CD4-positive, alpha-beta T cell treated with Interferon alpha-2 for 1 hour (primary cell): ENCODE measurements around the gene STARD8.
A peak's percentile ranks its signal among the peaks of the same experiment; 100 is the strongest.
"Not testable (repeated sequence)": the region's sequence is repeated elsewhere in the genome, so short reads cannot be mapped to it uniquely, and the experiment has no call there.

Source experiments
- DNase-seq, 2 donors: peaks; one replicate each; pipeline ENCODE4 v3.0.0-alpha.2; 2020 to 2022

STARD8 gene

DNA sequence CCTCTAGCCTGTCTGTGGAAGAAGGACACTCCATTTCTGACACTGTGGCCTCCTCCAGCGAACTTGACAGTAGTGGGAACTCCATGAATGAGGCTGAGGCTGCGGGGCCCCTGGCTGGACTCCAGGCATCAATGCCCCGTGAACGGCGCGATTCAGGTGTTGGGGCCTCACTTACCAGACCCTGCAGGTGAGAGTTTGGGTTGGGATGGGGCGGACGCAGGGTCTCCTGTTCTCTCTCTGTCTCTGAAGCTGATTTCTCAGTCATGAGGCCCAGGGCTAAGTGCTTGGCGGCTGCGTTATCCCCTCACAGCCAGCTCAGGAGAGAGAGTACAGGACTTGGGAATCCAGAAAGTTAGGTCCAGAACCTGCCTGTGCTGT lies 71.0 kb downstream of the STARD8 start:
- no peak for DNase-seq

DNA sequence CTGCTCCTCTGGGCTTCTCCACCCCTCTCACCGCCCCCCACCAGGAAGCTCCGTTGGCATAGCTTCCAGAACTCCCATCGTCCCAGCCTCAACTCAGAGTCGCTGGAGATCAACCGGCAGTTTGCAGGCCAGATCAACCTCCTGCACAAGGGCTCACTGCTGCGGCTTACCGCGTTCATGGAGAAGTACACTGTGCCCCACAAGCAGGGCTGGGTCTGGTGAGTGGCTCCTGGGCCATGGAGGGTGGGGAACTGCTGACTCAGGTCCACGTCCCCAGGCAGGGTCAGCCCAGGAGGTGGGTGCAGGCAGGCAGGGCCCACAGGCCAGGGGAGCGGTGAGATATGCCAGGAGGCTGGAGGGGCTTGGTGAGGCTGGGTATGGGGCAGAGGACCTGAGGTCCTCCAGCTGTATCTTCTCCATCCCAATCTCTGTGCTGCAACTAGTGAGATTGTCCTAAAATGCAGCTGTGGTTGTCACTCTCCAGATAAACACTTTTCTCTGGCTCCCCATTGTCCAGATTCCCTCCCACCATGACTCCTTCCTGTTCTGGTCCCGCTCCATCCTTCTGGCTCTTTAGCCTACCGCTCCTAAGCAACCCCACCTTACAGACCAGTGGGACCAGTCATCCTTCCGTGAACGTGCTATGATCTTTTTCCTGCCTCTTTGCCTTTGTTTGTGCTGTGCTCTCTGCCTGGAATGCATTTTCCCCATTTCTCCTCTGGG lies 71.9 kb downstream of the STARD8 start:
- DNase-seq, result no peak

DNA sequence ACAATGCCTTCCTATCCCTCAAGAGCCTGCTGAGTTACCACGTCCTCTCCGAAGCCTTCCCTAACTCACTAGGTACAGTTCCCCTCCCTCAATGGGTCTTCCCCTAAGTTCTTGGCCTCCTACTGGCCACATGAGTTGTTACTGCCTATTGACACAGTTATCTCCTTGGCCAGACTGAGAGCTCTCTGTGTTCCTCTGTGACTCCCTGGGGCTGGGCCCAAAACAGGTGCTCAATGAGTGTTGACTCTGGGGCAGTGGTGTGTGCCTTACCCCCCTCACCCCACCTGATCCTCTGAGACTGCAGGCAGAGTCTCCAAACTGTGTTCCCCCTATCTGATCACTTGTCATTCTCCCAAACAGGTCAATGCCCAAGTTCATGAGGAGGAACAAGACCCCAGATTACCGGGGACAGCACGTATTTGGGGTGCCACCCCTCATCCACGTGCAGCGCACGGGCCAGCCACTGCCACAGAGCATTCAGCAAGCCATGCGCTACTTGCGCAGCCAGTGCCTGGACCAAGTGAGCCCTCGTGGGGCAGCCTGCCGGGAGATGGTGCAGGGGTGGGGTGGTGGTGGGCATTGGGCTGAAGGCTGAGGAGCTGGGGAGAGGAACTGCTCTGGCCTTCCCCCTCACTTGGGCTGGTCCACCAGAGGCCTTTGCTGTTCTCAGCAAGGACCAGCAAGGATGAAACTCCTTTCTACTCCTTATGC lies 72.6 kb downstream of the STARD8 start:
- DNase-seq, result no peak

DNA sequence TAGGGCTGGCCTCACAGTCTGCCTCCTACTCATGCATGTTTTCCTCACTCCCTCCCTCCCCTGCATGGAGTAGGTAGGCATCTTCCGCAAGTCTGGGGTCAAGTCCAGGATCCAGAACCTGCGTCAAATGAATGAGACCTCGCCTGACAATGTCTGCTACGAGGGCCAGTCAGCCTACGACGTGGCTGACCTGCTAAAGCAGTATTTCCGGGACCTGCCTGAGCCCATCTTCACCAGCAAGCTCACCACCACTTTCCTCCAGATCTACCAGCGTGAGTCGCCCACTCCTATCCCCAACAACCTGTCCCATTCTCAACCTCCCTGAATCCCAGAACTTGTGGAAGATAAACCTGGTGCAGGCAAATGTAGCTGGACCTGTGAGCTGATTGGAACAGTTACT lies 73.4 kb downstream of the STARD8 start:
- no peak for DNase-seq

DNA sequence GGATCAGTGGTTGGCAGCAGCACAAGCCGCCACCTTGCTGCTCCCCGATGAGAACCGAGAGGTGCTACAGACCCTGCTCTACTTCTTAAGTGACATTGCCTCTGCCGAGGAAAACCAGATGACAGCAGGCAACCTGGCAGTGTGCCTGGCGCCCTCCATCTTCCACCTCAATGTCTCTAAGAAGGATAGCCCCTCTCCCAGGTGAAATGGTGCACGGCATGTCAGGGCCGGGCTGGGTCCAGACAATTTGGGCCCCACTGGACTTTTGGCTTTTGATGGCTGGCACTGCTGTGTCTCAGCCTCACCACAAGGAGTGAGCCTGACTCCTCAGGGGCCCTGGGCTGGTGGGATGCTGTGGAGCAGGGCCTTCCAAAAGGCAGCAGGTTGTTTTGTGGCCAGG lies 74.1 kb downstream of the STARD8 start:
- DNase-seq, result no peak

DNA sequence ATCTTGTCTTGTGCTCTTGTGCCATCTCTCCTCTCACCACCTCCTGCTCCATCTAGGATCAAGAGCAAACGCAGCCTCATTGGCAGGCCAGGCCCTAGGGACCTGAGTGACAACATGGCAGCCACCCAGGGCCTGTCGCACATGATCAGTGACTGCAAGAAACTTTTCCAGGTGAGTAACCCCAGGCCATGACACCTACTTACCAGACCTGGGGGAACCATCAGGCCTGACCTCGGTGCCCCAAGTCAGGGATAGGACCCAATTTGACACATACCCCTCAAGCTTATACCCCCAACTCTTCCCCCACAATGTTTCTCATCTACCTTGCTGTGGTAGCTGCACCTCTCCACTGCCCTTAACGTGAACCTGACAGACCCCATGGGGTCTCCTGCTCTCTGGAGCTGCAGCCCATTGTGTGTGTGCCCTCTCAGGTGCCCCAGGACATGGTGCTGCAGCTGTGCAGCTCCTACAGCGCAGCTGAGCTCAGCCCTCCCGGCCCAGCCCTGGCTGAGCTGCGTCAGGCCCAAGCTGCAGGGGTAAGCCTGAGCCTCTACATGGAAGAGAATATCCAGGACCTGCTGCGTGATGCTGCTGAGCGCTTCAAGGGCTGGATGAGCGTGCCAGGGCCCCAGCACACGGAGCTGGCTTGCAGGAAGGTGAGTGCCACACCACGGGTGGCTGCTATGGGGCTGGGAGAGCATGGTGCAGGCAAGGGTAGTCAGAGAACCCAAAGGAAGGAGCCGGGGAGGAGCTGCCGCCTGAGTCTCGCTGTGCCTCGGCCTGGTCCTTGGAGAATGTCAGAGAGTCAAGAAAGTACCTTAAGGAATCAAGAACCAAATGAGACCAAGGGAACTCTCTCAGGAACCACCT lies 74.8 kb downstream of the STARD8 start:
- DNase-seq, result no peak

DNA sequence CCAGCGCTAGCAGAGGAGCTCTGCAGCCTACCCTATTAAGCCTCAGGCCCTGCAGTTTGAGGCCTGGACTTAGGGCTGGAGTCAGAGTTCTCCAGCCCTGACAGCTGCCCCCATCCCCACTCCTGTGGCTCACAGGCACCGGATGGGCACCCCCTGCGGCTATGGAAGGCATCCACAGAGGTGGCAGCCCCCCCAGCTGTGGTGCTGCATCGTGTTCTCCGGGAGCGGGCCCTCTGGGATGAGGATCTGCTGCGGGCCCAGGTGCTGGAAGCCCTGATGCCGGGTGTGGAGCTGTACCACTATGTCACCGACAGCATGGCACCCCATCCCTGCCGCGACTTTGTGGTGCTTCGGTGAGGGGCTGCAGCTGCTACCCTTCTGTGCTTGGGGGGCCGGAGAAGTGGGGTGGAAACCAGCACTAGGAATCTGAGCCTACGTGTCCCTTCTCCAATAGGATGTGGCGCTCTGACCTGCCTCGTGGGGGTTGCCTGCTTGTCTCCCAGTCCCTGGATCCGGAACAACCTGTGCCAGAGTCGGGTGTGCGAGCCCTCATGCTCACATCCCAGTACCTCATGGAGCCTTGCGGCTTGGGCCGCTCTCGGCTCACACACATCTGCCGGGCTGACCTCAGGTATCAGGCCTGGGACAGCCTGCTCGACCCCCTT lies 76.2 kb downstream of the STARD8 start:
- DNase-seq, result no peak

DNA sequence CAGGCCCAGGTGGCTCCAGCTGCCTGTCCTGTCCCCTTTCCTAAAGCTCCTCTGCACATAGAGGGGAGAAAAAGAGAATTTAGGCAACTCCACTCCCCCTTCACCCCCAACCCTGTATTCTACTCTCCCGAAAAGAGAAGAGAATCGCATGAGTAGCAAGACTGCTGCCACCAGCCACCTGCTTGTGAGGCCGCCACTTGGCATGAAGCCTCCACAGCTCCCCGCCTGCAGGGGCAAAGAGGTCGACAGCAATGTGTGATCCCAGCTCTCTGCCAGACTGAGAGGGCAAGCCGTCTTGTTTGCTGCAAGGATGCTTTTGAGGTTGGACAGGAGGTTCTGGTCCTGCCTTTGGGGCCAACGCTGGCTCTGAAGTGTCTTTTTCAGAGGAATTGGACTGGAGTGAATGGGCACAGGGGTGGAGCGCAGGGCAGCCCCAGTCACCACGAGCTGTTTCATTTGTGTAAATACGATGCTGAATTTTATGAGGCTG lies 77.1 kb downstream of the STARD8 start:
- no peak for DNase-seq

DNA sequence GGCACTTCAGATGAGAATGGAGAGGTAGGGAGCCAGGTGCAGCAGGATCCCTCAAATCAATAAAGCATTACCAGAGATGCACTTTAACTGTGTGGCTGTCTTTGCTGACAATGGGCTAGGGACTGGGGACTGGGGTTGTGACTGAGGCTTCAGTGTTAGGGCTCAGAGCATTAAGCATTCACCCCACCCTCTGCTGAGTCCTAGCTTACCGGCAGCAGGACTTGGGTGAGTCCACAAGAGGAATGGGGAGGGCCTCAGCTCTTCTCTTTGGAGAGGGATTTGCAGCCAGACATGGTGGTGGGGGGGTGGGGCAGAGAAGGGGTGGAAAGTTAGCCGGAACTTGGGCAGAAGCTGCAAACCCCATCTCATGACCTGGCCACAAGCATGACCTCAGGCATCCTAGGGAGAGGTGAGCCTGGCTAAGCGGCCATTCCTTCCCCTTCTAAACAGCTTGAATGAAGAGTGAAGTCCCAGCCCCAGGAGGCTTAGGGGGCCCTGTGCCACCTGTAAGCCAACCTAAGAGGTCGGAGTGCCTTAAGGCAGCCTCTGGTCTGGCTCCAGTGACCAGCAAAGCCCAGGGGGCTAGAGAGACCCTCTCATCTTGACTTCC lies 78.4 kb downstream of the STARD8 start:
- DNase-seq, result no peak

DNA sequence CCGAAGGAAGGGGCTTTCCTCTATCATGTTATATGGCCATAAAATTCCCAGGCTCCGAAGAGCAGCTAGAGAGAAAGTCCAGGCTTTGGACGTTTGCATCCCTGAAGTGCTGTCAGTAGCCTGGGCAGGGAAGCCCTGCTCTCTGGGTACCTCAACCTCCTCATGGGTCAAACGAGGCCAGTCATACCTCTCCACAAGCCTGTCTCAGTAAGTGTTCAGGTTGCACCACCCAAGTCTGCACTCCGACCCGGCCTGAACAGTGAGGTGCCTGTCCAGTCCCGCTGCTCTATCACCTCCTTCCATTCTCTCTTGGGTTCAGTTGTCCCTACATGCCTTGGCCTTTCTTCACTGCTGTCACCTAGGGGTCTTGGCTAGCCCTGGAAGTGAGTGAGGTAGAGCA lies 78.9 kb downstream of the STARD8 start:
- no peak for DNase-seq

DNA sequence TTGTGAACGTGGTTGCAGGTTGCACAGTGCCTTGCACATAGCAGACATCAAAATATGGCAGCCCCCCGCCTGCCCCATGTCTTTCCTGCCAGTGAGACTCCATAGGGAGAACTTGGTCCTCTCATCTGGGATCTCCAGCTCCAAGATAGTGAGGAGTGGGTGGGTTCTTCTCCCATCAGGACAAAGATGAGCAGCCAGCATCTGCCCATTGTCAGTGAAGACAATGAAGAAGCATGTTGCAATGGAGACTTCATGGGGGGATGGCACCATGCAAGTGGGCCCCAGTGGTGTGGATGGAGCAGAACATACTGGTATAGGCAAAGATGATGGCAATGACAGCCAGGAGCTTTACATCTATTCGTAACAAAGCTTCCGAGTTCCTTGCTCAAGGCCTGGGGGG lies 80.2 kb downstream of the STARD8 start:
- DNase-seq, result no peak

DNA sequence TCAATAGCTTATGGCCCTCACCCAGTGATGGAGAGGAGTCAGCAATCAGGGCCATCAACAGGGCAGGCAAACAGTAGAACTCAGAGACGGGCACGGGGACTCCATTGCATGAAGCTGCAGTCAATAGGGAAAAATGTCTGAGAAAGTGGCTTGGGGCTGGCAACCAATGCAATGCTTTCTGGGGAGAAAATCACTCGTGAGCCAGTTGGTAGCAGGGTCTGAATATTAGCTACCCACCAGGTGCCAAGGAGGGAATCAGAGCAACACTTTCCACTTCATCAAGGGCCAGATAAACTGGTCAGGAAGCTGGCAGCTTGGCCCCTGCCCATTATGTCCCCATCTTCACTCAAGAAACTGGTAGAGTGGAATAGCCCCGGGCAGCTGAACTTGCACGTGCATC lies 80.7 kb downstream of the STARD8 start:
- no peak for DNase-seq

DNA sequence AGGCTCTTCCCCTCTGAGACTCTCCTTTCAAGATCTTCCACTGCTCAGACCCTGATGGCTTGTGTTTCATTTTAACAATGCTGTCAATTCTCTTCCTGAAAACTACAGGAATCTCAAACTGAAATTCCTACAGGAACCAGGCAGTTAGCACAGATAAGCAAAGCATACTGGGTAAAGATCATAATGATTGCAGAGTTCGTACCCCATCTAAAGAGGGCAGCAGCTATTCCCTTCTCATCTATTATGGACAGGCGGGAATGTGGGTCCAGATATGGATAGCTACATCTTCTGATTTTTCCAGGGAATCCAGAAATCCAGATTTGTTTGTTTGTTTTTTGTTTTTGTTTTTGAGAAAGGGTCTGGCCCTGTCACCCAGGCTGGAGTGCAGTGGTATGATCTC lies 83.8 kb downstream of the STARD8 start:
- DNase-seq, result no peak

DNA sequence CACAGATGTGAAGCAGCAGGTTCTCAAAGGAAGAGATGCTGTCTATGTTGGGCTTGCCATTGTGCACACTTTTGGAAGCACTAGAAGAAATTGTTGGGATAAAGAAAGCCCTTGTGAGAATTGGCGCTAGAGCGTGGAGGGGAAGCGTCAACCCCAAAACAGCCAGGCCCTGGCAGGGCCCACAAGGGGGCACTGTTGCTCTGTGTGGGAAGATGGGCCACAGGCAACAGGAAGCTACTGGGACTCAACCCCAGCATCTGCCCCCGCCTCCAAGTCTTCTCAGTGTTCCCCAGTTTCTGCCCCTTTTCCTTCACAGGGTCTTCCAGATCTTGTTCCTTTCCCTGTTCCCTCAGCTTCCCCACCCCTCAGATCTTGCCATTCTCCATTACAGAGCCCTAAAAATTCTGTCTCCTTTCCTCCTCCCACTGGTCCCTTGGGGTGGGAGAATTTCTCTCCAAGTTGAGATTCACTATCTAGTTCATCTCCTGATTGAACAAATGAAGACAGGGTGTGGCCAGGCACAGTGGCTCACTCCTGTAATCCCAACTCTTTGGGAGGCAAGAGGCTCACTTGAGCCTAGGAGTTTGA lies 85.5 kb downstream of the STARD8 start:
- peak; percentile 55 to 60 for DNase-seq

DNA sequence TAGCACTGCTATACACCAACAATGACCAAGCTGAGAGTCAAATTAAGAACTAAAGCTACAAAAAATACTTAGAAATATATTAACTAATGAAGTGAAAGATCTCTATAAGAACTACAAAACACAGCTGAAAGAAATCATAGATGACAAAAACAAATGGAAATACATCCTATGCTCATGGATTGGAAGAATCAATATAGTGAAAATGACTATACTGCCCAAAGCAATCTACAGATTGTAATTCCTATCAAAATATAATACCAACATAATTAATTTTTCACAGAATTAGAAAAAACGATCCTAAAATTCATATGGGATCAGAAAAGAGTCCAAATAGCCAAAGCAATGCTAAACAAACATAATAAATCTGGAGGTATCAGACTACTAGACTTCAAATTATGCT lies 87.8 kb downstream of the STARD8 start:
- no peak for DNase-seq

DNA sequence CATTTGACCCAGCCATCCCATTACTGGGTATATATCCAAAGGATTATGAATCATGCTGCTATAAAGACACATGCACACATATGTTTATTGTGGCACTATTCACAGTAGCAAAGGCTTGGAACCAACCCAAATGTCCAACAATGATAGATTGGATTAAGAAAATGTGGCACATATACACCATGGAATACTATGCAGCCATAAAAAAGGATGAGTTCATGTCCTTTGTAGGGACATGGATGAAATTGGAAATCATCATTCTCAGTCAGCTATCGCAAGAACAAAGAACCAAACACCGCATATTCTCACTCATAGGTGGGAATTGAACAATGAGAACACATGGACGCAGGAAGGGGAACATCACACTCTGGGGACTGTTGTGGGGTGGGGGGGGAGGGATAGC lies 94.4 kb downstream of the STARD8 start:
- DNase-seq, result not testable (repeated sequence)

DNA sequence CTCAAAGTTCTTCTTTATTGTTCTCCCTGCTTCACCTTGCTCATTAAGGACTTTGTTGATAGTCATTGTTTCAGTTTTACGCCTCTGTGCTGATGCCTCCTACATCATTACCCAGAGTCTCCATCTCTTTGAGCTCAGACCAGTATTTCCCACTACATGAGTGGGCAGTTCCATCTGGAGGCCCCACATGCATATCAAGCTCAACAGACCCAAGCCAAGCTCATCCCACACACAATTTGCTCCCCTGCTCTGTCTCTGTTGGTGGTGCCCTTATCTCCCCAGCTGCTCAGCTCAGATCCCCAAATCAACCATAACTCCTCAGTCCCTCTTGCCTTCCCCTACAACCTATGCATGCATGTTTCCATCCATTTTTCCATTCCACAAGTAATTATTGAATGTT lies 96.3 kb downstream of the STARD8 start:
- DNase-seq, result no peak

DNA sequence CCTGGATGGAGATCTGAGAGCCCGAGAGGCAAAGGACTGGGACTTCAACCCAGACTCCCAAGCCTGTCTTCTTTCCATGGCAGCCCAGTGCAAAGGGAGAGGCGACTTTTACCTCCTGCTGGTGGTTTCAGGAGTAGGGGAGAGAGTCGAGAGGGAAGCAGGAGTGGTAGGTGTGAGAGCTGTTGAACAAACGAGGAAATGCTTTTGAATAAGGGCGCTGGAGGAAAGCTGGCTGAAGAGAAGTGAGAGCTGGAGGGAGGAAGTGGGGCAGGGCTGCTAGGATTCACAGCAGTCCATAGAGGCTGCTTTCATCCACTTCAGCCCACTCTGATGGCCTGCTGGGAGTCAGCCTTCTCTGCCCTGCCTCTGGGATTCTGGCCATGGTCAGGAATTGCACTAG lies 99.5 kb downstream of the STARD8 start:
- no peak for DNase-seq

DNA sequence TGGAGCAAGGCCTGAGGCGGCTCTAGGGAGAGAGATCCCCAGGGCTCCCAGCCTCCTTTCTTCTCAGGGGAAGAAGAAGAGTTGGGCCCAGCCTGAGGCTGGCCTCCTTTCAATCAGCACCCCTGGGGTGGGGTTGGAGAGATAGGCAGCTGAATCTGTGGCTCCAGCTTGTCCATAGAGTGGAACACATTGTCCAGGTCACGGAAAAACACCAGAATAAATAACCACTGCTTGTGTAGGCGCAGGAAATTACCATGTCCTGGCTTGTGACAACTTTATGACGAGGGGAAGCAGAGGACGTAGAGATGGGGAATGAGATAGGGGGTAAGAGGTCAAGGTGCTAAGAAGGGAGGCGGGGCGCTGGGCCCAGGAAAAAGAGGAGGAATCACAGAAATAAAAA lies 100.6 kb downstream of the STARD8 start:
- no peak for DNase-seq

DNA sequence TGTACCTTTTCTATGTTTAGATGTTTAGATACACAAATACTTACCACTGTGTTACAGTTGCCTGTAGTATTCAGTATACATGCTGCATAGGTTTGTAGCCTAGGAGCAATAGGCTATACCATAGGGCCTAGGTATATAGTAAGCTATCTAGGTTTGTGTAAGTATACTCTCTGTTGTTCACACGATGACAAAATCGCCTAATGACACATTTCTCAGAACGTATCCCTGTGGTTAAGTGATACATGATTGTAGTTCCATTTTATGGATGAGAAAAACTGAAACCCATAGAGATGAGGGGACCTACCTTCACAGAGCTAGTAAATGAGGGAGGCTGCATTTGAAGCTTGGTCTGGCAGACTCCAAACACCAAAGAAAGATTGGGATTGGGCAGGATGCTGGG lies 102.0 kb downstream of the STARD8 start:
- no peak for DNase-seq

DNA sequence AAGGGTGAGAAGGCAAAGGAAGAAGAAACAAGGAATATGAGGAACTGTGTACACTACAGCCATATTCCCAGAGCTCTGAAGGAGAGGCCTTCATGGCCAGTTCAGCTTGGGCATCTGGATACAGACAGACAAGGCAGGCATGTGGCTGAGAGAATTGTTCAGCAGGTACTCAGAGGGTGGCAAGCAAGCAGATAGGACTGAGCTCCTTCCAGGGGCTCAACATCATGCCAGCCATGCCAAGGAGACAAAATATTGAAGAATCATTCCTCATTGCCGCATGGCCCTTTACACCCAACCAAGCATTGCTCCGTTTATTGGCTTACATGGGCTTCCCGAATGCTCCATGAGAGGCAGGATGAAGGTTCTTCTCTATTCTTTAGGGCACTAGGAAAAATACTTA lies 102.8 kb downstream of the STARD8 start:
- DNase-seq, result no peak

DNA sequence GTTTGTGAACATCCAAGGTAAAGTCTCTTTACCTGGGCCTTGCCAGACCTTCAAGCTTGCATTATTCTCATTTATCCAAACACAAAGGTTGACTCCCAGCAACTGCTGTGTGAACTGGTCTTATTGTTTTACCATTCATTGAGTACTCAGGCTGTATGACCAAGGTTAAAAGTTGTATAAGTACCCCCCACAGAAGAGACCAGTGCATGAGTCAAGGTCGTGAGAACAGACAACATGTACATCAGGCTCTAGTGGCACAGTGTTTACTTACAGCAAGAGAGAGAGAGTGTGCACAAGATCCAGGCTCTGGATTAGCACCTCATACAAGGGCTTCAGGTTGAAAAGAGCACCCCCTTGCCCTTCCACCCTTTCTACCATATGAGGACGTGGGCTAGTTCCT lies 103.9 kb downstream of the STARD8 start:
- DNase-seq, result no peak
